H1 (cell line): ENCODE measurements around the gene ADGRD2.

ENCODE experiments used
- CBX8 ChIP-seq: fragments of 300-800, 300-1000 bp; sonication (generic); IDR thresholded peaks from 2 replicates; pipeline ENCODE4 v1.7.1; 2016; ENCODE audit warnings: low read depth, low read length, borderline replicate concordance
- CREB1 ChIP-seq: IDR thresholded peaks from 2 replicates; pipeline ENCODE4 v1.6.1; 2012; ENCODE audit warnings: inconsistent platforms
- CTCF ChIP-seq, 3 experiments: IDR thresholded peaks; 1 replicate in 2 of 3; 2 replicates in 1 of 3; pipeline versions ENCODE4 v1.5.1 to v1.6.1; 2011; ENCODE audit warnings: low read length in 3 of 3, mild to moderate bottlenecking in 3 of 3, inconsistent platforms in 2 of 3, low read depth in 1 of 3, moderate library complexity in 1 of 3; ENCODE audit not compliant: insufficient read depth in 1 of 3; ENCODE audit errors: control extremely low read depth in 1 of 3
- FOSL1 ChIP-seq: IDR thresholded peaks from 2 replicates; pipeline ENCODE4 v1.6.1; 2011; ENCODE audit warnings: mild to moderate bottlenecking, low read depth, low read length, moderate library complexity; ENCODE audit not compliant: insufficient read depth
- HDAC6 ChIP-seq: IDR thresholded peaks from one replicate; pipeline ENCODE4 v1.7.1; 2012; ENCODE audit warnings: low read depth, mild to moderate bottlenecking, inconsistent platforms, low read length, moderate library complexity
- JUN ChIP-seq: IDR thresholded peaks from 2 replicates; pipeline ENCODE4 v1.6.1; 2011; ENCODE audit warnings: low read depth, mild to moderate bottlenecking, improper control_type of control experiment, low read length
- POLR2A ChIP-seq, 2 experiments: IDR thresholded peaks; 1 replicate in 1 of 2; 2 replicates in 1 of 2; pipeline ENCODE4 v1.6.1; 2011; ENCODE audit warnings: low read depth in 2 of 2, low read length in 2 of 2, mild to moderate bottlenecking in 2 of 2; ENCODE audit errors: control extremely low read depth in 1 of 2
- POLR2AphosphoS5 ChIP-seq: IDR thresholded peaks from 2 replicates; pipeline ENCODE4 v1.6.1; 2011; ENCODE audit warnings: low read depth, low read length
- RAD21 ChIP-seq, 2 experiments: IDR thresholded peaks in 1 of 2; conservative IDR thresholded peaks in 1 of 2; 2 replicates each; pipeline ENCODE4 v1.6.1; 2011; ENCODE audit warnings: low read depth in 2 of 2, low read length in 2 of 2, improper control_type of control experiment in 1 of 2, inconsistent platforms in 1 of 2, mild to moderate bottlenecking in 1 of 2, moderate library complexity in 1 of 2
- RFX5 ChIP-seq: IDR thresholded peaks from 2 replicates; pipeline ENCODE4 v1.6.1; 2011; ENCODE audit warnings: low read depth, low read length, improper control_type of control experiment, borderline replicate concordance
- SAP30 ChIP-seq: fragments of 300-600 bp; sonication (generic); IDR thresholded peaks from 2 replicates; pipeline ENCODE4 v1.7.1; 2012; ENCODE audit warnings: low read length, moderate library complexity, mild to moderate bottlenecking, inconsistent platforms; ENCODE audit not compliant: insufficient read depth, insufficient replicate concordance
- USF2 ChIP-seq: IDR thresholded peaks from 2 replicates; pipeline ENCODE4 v1.6.1; 2011; ENCODE audit warnings: low read length, improper control_type of control experiment
- ZNF274 ChIP-seq: IDR thresholded peaks from 2 replicates; pipeline ENCODE4 v1.7.0; 2012; ENCODE audit warnings: low read length, borderline replicate concordance; ENCODE audit errors: extremely low read depth

DNA sequence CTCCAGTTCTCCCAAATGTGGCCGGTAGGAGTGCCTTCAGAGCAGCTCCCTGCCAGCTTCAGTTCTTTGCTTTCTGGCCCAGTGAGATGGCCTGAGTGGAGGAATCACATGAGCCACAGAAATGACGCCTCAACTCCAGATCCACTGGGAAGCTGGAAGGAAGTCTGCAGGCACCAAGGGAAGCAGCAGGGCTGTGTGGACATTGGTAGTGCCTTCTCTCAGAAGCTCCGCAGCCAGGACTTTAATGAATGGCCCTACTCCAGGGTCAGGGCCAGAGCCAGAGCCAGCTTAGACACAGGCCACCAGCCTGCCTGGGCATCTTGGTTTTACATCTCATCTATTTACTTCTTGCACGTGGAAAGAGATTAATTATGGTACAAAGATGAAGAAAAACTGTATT, 23.0 kb upstream of the ADGRD2 start:
- TF ChIP-seq CTCF (IDR thresholded peaks at IDR 0.05; ENCODE audit: control extremely low read depth in 1 of 3, insufficient read depth in 1 of 3, low read depth in 1 of 3, low read length in 3 of 3) (no peak), FOSL1 (no peak), RFX5 (no peak), RAD21 (IDR thresholded peaks at IDR 0.05 in 1 of 2, conservative IDR thresholded peaks at IDR 0.05 in 1 of 2; ENCODE audit: low read depth in 2 of 2, low read length in 2 of 2) (no peak), POLR2AphosphoS5 (no peak), POLR2A (IDR thresholded peaks at IDR 0.05; ENCODE audit: control extremely low read depth in 1 of 2, low read depth in 2 of 2, low read length in 2 of 2) (no peak), JUN (no peak), CREB1 (no peak), CBX8 (no peak), ZNF274 (no peak), USF2 (no peak), HDAC6 (no peak), SAP30 (no peak)
